HepG2 (cell line): ENCODE results near the gene ABHD2. TPM values are rescaled to one million over a fixed set of nuclear protein-coding genes. Genes with fewer than 3 reads are reported as not detected.

Experiments
- ARID2 ChIP-seq: sonication (generic); formaldehyde crosslinking; IDR thresholded peaks from 2 replicates; pipeline ENCODE4 v1.8.1; 2022; ENCODE audit warnings: mild to moderate bottlenecking, missing genetic modification reagents, borderline replicate concordance
- ARNT ChIP-seq: fragments of 450-650 bp; IDR thresholded peaks from 2 replicates; pipeline ENCODE4 v1.6.1; 2017
- ARNTL ChIP-seq: sonication (generic); formaldehyde crosslinking; IDR thresholded peaks from 2 replicates; pipeline ENCODE4 v1.4.0; 2020; ENCODE audit warnings: mild to moderate bottlenecking, missing genetic modification reagents
- BHLHE40 ChIP-seq: IDR thresholded peaks from 2 replicates; pipeline ENCODE4 v1.6.1; 2011; ENCODE audit warnings: low read length, improper control_type of control experiment
- EP300 ChIP-seq, 3 experiments: sonication (generic) in 1 of 3; formaldehyde crosslinking in 1 of 3; IDR thresholded peaks; 2 replicates each; pipeline versions ENCODE4 v1.5.1 to v1.6.1; 2011 to 2020; ENCODE audit warnings: low read depth in 2 of 3, low read length in 2 of 3, borderline replicate concordance in 1 of 3, improper control_type of control experiment in 1 of 3, mild to moderate bottlenecking in 1 of 3, missing genetic modification reagents in 1 of 3, moderate library complexity in 1 of 3
- FOXK1 ChIP-seq: sonication (generic); formaldehyde crosslinking; IDR thresholded peaks from 2 replicates; pipeline ENCODE4 v1.4.0; 2020; ENCODE audit warnings: low read depth, missing genetic modification reagents, borderline replicate concordance
- GABPA ChIP-seq, 2 experiments: IDR thresholded peaks; 2 replicates each; pipeline ENCODE4 v1.6.1; 2011 to 2016; ENCODE audit warnings: low read depth in 2 of 2, low read length in 1 of 2, missing biosample characterization in 1 of 2, missing genetic modification characterization in 1 of 2
- HIC2 ChIP-seq: sonication (generic); formaldehyde crosslinking; IDR thresholded peaks from 2 replicates; pipeline ENCODE4 v1.9.0; 2022; ENCODE audit warnings: low read depth, missing genetic modification reagents
- KAT7 ChIP-seq: IDR thresholded peaks from 2 replicates; pipeline ENCODE4 v1.6.1; 2018; ENCODE audit warnings: borderline replicate concordance, missing compliant biosample characterization
- KDM4B ChIP-seq: sonication (generic); formaldehyde crosslinking; IDR thresholded peaks from 2 replicates; pipeline ENCODE4 v1.4.0; 2020; ENCODE audit warnings: missing genetic modification reagents
- KMT2A ChIP-seq: sonication (generic); formaldehyde crosslinking; IDR thresholded peaks from 2 replicates; pipeline ENCODE4 v1.4.0; 2020; ENCODE audit warnings: missing genetic modification reagents
- MBNL3 ChIP-seq: fragments of 250-450 bp; sonication (Bioruptor Pico); conservative IDR thresholded peaks from 2 replicates; pipeline ENCODE4 v1.8.0; 2022; ENCODE audit warnings: mild to moderate bottlenecking, inconsistent platforms
- MTF1 ChIP-seq: sonication (generic); formaldehyde crosslinking; IDR thresholded peaks from 2 replicates; pipeline ENCODE4 v1.5.0; 2020; ENCODE audit warnings: missing genetic modification reagents
- NR1H2 ChIP-seq: sonication (generic); formaldehyde crosslinking; IDR thresholded peaks from 2 replicates; pipeline ENCODE4 v1.8.1; 2022; ENCODE audit warnings: low read depth, missing genetic modification reagents, borderline replicate concordance
- PCBP1 ChIP-seq: fragments of 200-400 bp; formaldehyde crosslinking; IDR thresholded peaks from 2 replicates; pipeline ENCODE4 v1.6.1; 2017; ENCODE audit warnings: mild to moderate bottlenecking, low read depth, low read length, borderline replicate concordance
- REPIN1 ChIP-seq: sonication (generic); formaldehyde crosslinking; IDR thresholded peaks from 2 replicates; pipeline ENCODE4 v1.8.0; 2022; ENCODE audit warnings: missing genetic modification reagents, low read depth, mild to moderate bottlenecking, borderline replicate concordance
- RERE ChIP-seq: IDR thresholded peaks from 2 replicates; pipeline ENCODE4 v1.6.1; 2016; ENCODE audit warnings: low read depth, missing genetic modification reagents, missing compliant biosample characterization
- RFX5 ChIP-seq: IDR thresholded peaks from 2 replicates; pipeline ENCODE4 v1.6.1; 2011; ENCODE audit warnings: low read depth, low read length, improper control_type of control experiment
- SNRNP70 ChIP-seq: fragments of 200-400 bp; formaldehyde crosslinking; IDR thresholded peaks from 2 replicates; pipeline ENCODE4 v1.6.1; 2017; ENCODE audit warnings: mild to moderate bottlenecking, low read depth, low read length, moderate library complexity
- ZC3H13 ChIP-seq: sonication (generic); formaldehyde crosslinking; IDR thresholded peaks from 2 replicates; pipeline ENCODE4 v1.8.1; 2023; ENCODE audit warnings: mild to moderate bottlenecking, missing genetic modification reagents, moderate library complexity
- ZNF121 ChIP-seq: sonication (generic); formaldehyde crosslinking; IDR thresholded peaks from 2 replicates; pipeline ENCODE4 v1.5.0; 2020; ENCODE audit warnings: mild to moderate bottlenecking, missing genetic modification reagents
- ZNF432 ChIP-seq: sonication (generic); formaldehyde crosslinking; IDR thresholded peaks from 2 replicates; pipeline ENCODE4 v1.5.0; 2020; ENCODE audit warnings: missing genetic modification reagents, mild to moderate bottlenecking, borderline replicate concordance
- ZNF446 ChIP-seq: sonication (generic); formaldehyde crosslinking; IDR thresholded peaks from 2 replicates; pipeline ENCODE4 v1.5.0; 2020; ENCODE audit warnings: mild to moderate bottlenecking, missing genetic modification reagents
- ZNF556 ChIP-seq: sonication (generic); formaldehyde crosslinking; IDR thresholded peaks from 2 replicates; pipeline ENCODE4 v1.4.0; 2020; ENCODE audit warnings: mild to moderate bottlenecking, missing genetic modification reagents, borderline replicate concordance
- ZNF644 ChIP-seq: IDR thresholded peaks from 2 replicates; pipeline ENCODE4 v1.6.1; 2016; ENCODE audit warnings: low read depth
- ZNF7 ChIP-seq: IDR thresholded peaks from 2 replicates; pipeline ENCODE4 v1.6.1; 2016; ENCODE audit warnings: missing biosample characterization, missing genetic modification reagents
- polyA plus RNA-seq, 8 experiments: library from polyadenylated mRNA; depleted of rRNA in 3 of 8; stranded (reverse) in 7 of 8; unstranded in 1 of 8; fragments of >200 nt; fragmentation: Illumina TruSeq in 4 of 8; extraction: Trizol in 4 of 8; gene quantifications; 2 replicates each; pipeline versions ENCODE4 v1.2.1 to v1.2.3, GENCODE V29; 2011 to 2016; ENCODE audit warnings: low read depth in 4 of 8, missing spikeins in 1 of 8, mixed read lengths in 1 of 8; ENCODE audit not compliant: insufficient read depth in 1 of 8
- total RNA-seq, 5 experiments: library from RNA; depleted of rRNA; stranded (reverse); fragments of >200 nt; fragmentation: Illumina TruSeq; extraction: Trizol; gene quantifications; 2 replicates each; pipeline ENCODE4 v1.2.3, GENCODE V29; 2016; ENCODE audit warnings: low read depth in 1 of 5

ABHD2 gene
- total and polyA plus RNA-seq, 2 of the 13 experiments (the other 11 are each of a cell fraction or from before 2014, with no cell fraction given) = 14.8 to 22.4 TPM

GRCh38 chr15:89121414-89121813 is 33.2 kb downstream of the ABHD2 start (continued):
- TF ChIP-seq RFX5 (no peak), EP300 (IDR thresholded peaks at IDR 0.05; ENCODE audit: low read depth in 2 of 2, low read length in 2 of 2) (peak in 1 of 2 experiments; percentile 76; a peak in 2 of 4 replicates), EP300 (CRISPR knock-in tag; IDR thresholded peaks at IDR 0.05; ENCODE audit: borderline replicate concordance) (peak; percentile 33; the same call in 1 of the 2 replicates), ARNT (no peak), NR1H2 (CRISPR knock-in tag) (no peak), PCBP1 (no peak), HIC2 (0 out of 2 replicates have a peak, but pooled peaks have one; percentile 31), RERE (CRISPR knock-in tag) (no peak), BHLHE40 (no peak), REPIN1 (CRISPR knock-in tag) (no peak), MBNL3 (CRISPR knock-in tag) (no peak), KDM4B (CRISPR knock-in tag) (no peak), ZNF432 (CRISPR knock-in tag) (no peak), ZNF446 (CRISPR knock-in tag) (no peak), FOXK1 (peak; percentile 79), KAT7 (CRISPR knock-in tag) (no peak), ZNF644 (no peak), ZNF7 (CRISPR knock-in tag) (no peak), ZNF556 (CRISPR knock-in tag) (no peak), SNRNP70 (no peak), ARID2 (CRISPR knock-in tag) (no peak), ARNTL (CRISPR knock-in tag) (no peak), ZC3H13 (CRISPR knock-in tag) (no peak), MTF1 (CRISPR knock-in tag) (no peak), GABPA (IDR thresholded peaks at IDR 0.05; ENCODE audit: low read depth, low read length) (no peak), GABPA (CRISPR knock-in tag; IDR thresholded peaks at IDR 0.05; ENCODE audit: low read depth) (no peak), KMT2A (CRISPR knock-in tag) (no peak), ZNF121 (CRISPR knock-in tag) (no peak)
